M059J (cell line): ENCODE data around the gene CACNA1I. TPM values are rescaled to one million over a fixed set of nuclear protein-coding genes. Genes with fewer than 3 reads are reported as not detected.

ENCODE experiments used
- DNase-seq: peaks from one replicate; pipeline ENCODE4 v3.0.0-alpha.2; 2012; ENCODE audit warnings: low read depth
- total RNA-seq: library from RNA; depleted of rRNA; stranded (reverse); fragments of >200 nt; shearing (Covaris generic); gene quantifications from 2 replicates; pipeline ENCODE4 v1.2.3, GENCODE V29; 2014

CACNA1I gene
- total RNA-seq, 1 experiment from 2014 or later, result 0.02 TPM

- DNase-seq, result no peak
These were observed 53.3 kb downstream of the CACNA1I start for GRCh38 chr22:39623603-39624500.

- DNase-seq, result no peak
These were observed 53.9 kb downstream of the CACNA1I start for GRCh38 chr22:39624501-39624821.

GRCh38 chr22:39625569-39626537, 55.3 kb downstream of the CACNA1I start:
- no peak for DNase-seq

GRCh38 chr22:39627208-39627607, 56.7 kb downstream of the CACNA1I start:
- DNase-seq, result no peak

- DNase-seq, result no peak
These were observed 57.5 kb downstream of the CACNA1I start for GRCh38 chr22:39627865-39628562.

- no peak for DNase-seq
These were observed 58.1 kb downstream of the CACNA1I start for GRCh38 chr22:39628563-39629080.

GRCh38 chr22:39629851-39630250, 59.3 kb downstream of the CACNA1I start:
- DNase-seq, result no peak

- no peak for DNase-seq
These were observed 60.2 kb downstream of the CACNA1I start for GRCh38 chr22:39630721-39631120.

GRCh38 chr22:39631381-39632286, 61.1 kb downstream of the CACNA1I start:
- DNase-seq, result no peak

GRCh38 chr22:39634530-39635405, 64.2 kb downstream of the CACNA1I start:
- DNase-seq, result peak; percentile 88

- no peak for DNase-seq
These were observed 65.2 kb downstream of the CACNA1I start for GRCh38 chr22:39635719-39636118.

- DNase-seq, result no peak
These were observed 68.4 kb downstream of the CACNA1I start for GRCh38 chr22:39638958-39639357.

- DNase-seq, result no peak
These were observed 71.2 kb downstream of the CACNA1I start for GRCh38 chr22:39641660-39642310.

- DNase-seq, result peak; percentile 23
These were observed 72.9 kb downstream of the CACNA1I start for GRCh38 chr22:39643311-39644083.

- DNase-seq, result no peak
These were observed 75.0 kb downstream of the CACNA1I start for GRCh38 chr22:39645532-39645931.

GRCh38 chr22:39646398-39647063, 76.0 kb downstream of the CACNA1I start:
- DNase-seq, result no peak

- no peak for DNase-seq
These were observed 77.5 kb downstream of the CACNA1I start for GRCh38 chr22:39647836-39648629.
